Measurements from ENCODE around the gene DRAM1. TPM values are rescaled to one million over a fixed set of nuclear protein-coding genes. Genes with fewer than 3 reads are reported as not detected.

Gene DRAM1
- total and polyA plus RNA-seq, 5 donors = 4.7 to 13.3 (median 8.6) TPM

GRCh38 chr12:101963697-101964096, 86.3 kb downstream of the DRAM1 start:
- Histone ChIP-seq H3K27ac (ENCODE audit: low read length) (no peak overlapping the region), H3K27me3 (ENCODE audit: control insufficient read depth, insufficient read depth) (no peaks in the 10 kb centered on the region), H3K9me3 (ENCODE audit: control insufficient read depth, low read length) (peaks cover 3% of the 10 kb centered on the region), H3K4me1 (ENCODE audit: control insufficient read depth, insufficient read depth, low read length) (no peaks in the 10 kb centered on the region), H3K4me3 (ENCODE audit: low read length) (no peak overlapping the region)
- intact Hi-C loops (cut with DNase I) = no loop called here
- ATAC-seq = no peak
- 19% methylated on average over 1 of the region's 1 CpG for WGBS
- DNase-seq = peak; percentile 49 to 66 (median 63)

GRCh38 chr12:101966496-101966895, 89.1 kb downstream of the DRAM1 start:
- no peaks in the 10 kb centered on the region for H3K4me1 ChIP-seq (ENCODE audit: control insufficient read depth, insufficient read depth, low read length)
- no peak overlapping the region for H3K4me3 ChIP-seq (ENCODE audit: low read length)
- ATAC-seq (no peak), DNase-seq (no peak)
- intact Hi-C loops (cut with DNase I) = no loop called here
- no peak overlapping the region for H3K27ac ChIP-seq (ENCODE audit: low read length)
- 95% methylated on average over 1 of the region's 1 CpG for WGBS
- no peaks in the 10 kb centered on the region for H3K27me3 ChIP-seq (ENCODE audit: control insufficient read depth, insufficient read depth)
- H3K9me3 ChIP-seq (ENCODE audit: control insufficient read depth, low read length) = no peaks in the 10 kb centered on the region

- intact Hi-C loops (cut with DNase I) = no loop called here
- DNase-seq (no peak), ATAC-seq (no peak)
- Histone ChIP-seq H3K27me3 (ENCODE audit: control insufficient read depth, insufficient read depth) (no peaks in the 10 kb centered on the region), H3K9me3 (ENCODE audit: control insufficient read depth, low read length) (no peaks in the 10 kb centered on the region), H3K4me3 (ENCODE audit: low read length) (no peak overlapping the region), H3K4me1 (ENCODE audit: control insufficient read depth, insufficient read depth, low read length) (no peaks in the 10 kb centered on the region), H3K27ac (ENCODE audit: low read length) (no peak overlapping the region)
- WGBS = 69% methylated on average over 4 of the region's 4 CpGs
These were observed 90.1 kb downstream of the DRAM1 start for GRCh38 chr12:101967506-101967905.

DNA sequence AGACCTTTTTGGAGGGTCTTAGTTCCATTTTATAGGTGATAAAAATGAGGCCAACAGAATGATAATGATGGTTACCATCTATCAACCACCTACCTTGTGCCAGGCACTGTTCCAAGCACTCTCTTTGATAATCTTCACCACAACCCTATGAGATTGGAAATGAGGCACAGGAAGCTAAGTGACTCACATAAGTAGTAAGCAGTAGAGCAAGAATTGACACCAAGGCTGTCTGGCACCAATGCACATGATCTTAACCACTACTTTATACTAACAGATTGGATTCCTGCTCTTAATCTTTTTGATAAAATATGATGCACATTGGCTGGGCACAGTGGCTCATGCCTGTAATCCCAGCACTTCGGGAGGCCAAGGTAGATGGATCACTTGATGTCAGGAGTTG, 91.4 kb downstream of the DRAM1 start:
- H3K4me3 ChIP-seq (ENCODE audit: low read length) = no peak overlapping the region
- ATAC-seq = no peak
- no peaks in the 10 kb centered on the region for H3K9me3 ChIP-seq (ENCODE audit: control insufficient read depth, low read length)
- H3K27ac ChIP-seq (ENCODE audit: low read length) = no peak overlapping the region
- intact Hi-C loops (cut with DNase I) = no loop called here
- no peak for DNase-seq
- WGBS = 81% methylated on average over 1 of the region's 1 CpG
- no peaks in the 10 kb centered on the region for H3K27me3 ChIP-seq (ENCODE audit: control insufficient read depth, insufficient read depth)
- no peaks in the 10 kb centered on the region for H3K4me1 ChIP-seq (ENCODE audit: control insufficient read depth, insufficient read depth, low read length)

Other genes with a start within 250 kb of the DRAM1 start
- 100 to 1,000 TPM; 148 to 182 (median 165) TPM for gene CHPT1, start 179.9 kb upstream of the DRAM1 start, total RNA-seq
- 168 TPM for gene CHPT1, start 179.9 kb upstream of the DRAM1 start, polyA plus RNA-seq
- under 1 TPM in 1 of 4 donors, not detected in 3; 0.18 TPM for gene SYCP3, start 138.1 kb upstream of the DRAM1 start, total RNA-seq
- 0.05 TPM for gene SYCP3, start 138.1 kb upstream of the DRAM1 start, polyA plus RNA-seq
- gene GNPTAB, start 46.6 kb upstream of the DRAM1 start, total RNA-seq = 10 to 100 TPM; 46.7 to 53.6 (median 50.7) TPM
- gene GNPTAB, start 46.6 kb upstream of the DRAM1 start, polyA plus RNA-seq = 25.6 TPM
- gene WASHC3, start 184.4 kb downstream of the DRAM1 start, total RNA-seq = 10 to 100 TPM; 35.3 to 43.7 (median 36.7) TPM
- gene WASHC3, start 184.4 kb downstream of the DRAM1 start, polyA plus RNA-seq = 57.7 TPM
- 10 to 100 TPM; 13.3 to 18.3 (median 16.3) TPM for gene NUP37, start 242.5 kb downstream of the DRAM1 start, total RNA-seq
- gene NUP37, start 242.5 kb downstream of the DRAM1 start, polyA plus RNA-seq = 17.0 TPM
- gene PARPBP, start 242.6 kb downstream of the DRAM1 start, total RNA-seq = 1 to 10 TPM in 1 of 4 donors, under 1 TPM in 3; 0.47 to 1.3 (median 0.81) TPM
- 0.43 TPM for gene PARPBP, start 242.6 kb downstream of the DRAM1 start, polyA plus RNA-seq

Measured in right cardiac atrium (tissue), 5 donors.